ENCODE results near the gene DOK3. TPM values are rescaled to one million over a fixed set of nuclear protein-coding genes. Genes with fewer than 3 reads are reported as not detected.

Gene DOK3
- total RNA-seq, 1 donor, result 38.6 TPM

GRCh38 chr5:177452688-177453638 is 56.7 kb downstream of the DOK3 start:
- peaks cover 4% of the 10 kb centered on the region for H3K27me3 ChIP-seq (ENCODE audit: insufficient read depth, low read length)
- peaks cover 52% of the 10 kb centered on the region for H3K4me1 ChIP-seq (ENCODE audit: insufficient read depth, low read length)

More at GRCh38 chr5:177452688-177453638, 56.7 kb downstream of the DOK3 start:
- Histone ChIP-seq H3K9me3 (ENCODE audit: low read depth, low read length) (no peaks in the 10 kb centered on the region), H3K4me3 (ENCODE audit: low read length) (no peak overlapping the region)

Other genes with a start within 250 kb of the DOK3 start
- gene RAB24, start 206.1 kb downstream of the DOK3 start, total RNA-seq, result 20.1 TPM
- 74.1 TPM for gene PRELID1, start 206.0 kb downstream of the DOK3 start, total RNA-seq
- 6.9 TPM for gene MXD3, start 197.9 kb downstream of the DOK3 start, total RNA-seq
- gene LMAN2, start 158.2 kb downstream of the DOK3 start, total RNA-seq, result 115 TPM
- 13.6 TPM for gene RGS14, start 151.9 kb downstream of the DOK3 start, total RNA-seq
- gene SLC34A1, start 125.4 kb downstream of the DOK3 start, total RNA-seq, result 0.21 TPM
- not detected for gene PFN3, start 109.2 kb downstream of the DOK3 start, total RNA-seq
- gene F12, start 100.3 kb downstream of the DOK3 start, total RNA-seq, result 0.52 TPM
- gene GRK6, start 83.2 kb downstream of the DOK3 start, total RNA-seq, result 75.2 TPM
- gene PRR7, start 63.0 kb downstream of the DOK3 start, total RNA-seq, result 25.8 TPM
- gene DBN1, start 36.2 kb downstream of the DOK3 start, total RNA-seq, result 4.6 TPM
- gene PDLIM7, start 12.2 kb downstream of the DOK3 start, total RNA-seq, result 19.9 TPM
- gene DDX41, start 7.1 kb upstream of the DOK3 start, total RNA-seq, result 33.4 TPM
- gene FAM193B, start 44.7 kb upstream of the DOK3 start, total RNA-seq, result 39.4 TPM
- 35.3 TPM for gene TMED9, start 82.4 kb upstream of the DOK3 start, total RNA-seq
- gene B4GALT7, start 90.3 kb upstream of the DOK3 start, total RNA-seq, result 11.5 TPM